ENCODE results near the gene SEC24B.

The SEC24B gene

GRCh38 chr4:109424093-109424841 is 9.3 kb upstream of the SEC24B start:
- no peak overlapping the region for H2AFZ ChIP-seq (ENCODE audit: low read depth, low read length)
- H3K9me3 ChIP-seq (ENCODE audit: insufficient read depth, low read length, severe bottlenecking): no peaks in the 10 kb centered on the region
- H3K79me2 ChIP-seq (ENCODE audit: insufficient read depth, low read length): no peaks in the 10 kb centered on the region
- no peaks in the 10 kb centered on the region for H3K4me1 ChIP-seq (ENCODE audit: insufficient read depth, low read length)
- TF ChIP-seq EZH2 (IDR thresholded peaks at IDR 0.05; ENCODE audit: borderline replicate concordance, low read depth, low read length, severe bottlenecking) (no peak), CTCF (IDR thresholded peaks at IDR 0.05; ENCODE audit: borderline replicate concordance, extremely low read depth, low read length, poor library complexity, severe bottlenecking) (no peak)
- no peak overlapping the region for H3K4me2 ChIP-seq (ENCODE audit: insufficient read depth, low read length)
- DNase-seq (no peak), ATAC-seq (ENCODE audit: insufficient read depth, low read depth) (no peak)
- H3K9ac ChIP-seq (ENCODE audit: low read depth, low read length): no peak overlapping the region
- H3K4me3 ChIP-seq (ENCODE audit: low read depth in 1 of 2, low read length in 2 of 2): no peak overlapping the region
- H4K20me1 ChIP-seq (ENCODE audit: insufficient read depth, low read length): no peaks in the 10 kb centered on the region
- no peak overlapping the region for H3K27ac ChIP-seq (ENCODE audit: low read length)
- no peaks in the 10 kb centered on the region for H3K27me3 ChIP-seq (ENCODE audit: insufficient read depth, low read length, poor library complexity)
- H3K36me3 ChIP-seq (ENCODE audit: insufficient read depth, low read length): no peaks in the 10 kb centered on the region

GRCh38 chr4:109425405-109425804 is 8.2 kb upstream of the SEC24B start:
- Histone ChIP-seq H3K4me1 (ENCODE audit: insufficient read depth, low read length) (no peaks in the 10 kb centered on the region), H3K4me2 (ENCODE audit: insufficient read depth, low read length) (no peak overlapping the region), H4K20me1 (ENCODE audit: insufficient read depth, low read length) (no peaks in the 10 kb centered on the region), H2AFZ (ENCODE audit: low read depth, low read length) (no peak overlapping the region), H3K4me3 (ENCODE audit: low read depth in 1 of 2, low read length in 2 of 2) (no peak overlapping the region), H3K79me2 (ENCODE audit: insufficient read depth, low read length) (no peaks in the 10 kb centered on the region), H3K27ac (ENCODE audit: low read length) (no peak overlapping the region), H3K9me3 (ENCODE audit: insufficient read depth, low read length, severe bottlenecking) (no peaks in the 10 kb centered on the region), H3K36me3 (ENCODE audit: insufficient read depth, low read length) (no peaks in the 10 kb centered on the region), H3K9ac (ENCODE audit: low read depth, low read length) (no peak overlapping the region), H3K27me3 (ENCODE audit: insufficient read depth, low read length, poor library complexity) (no peaks in the 10 kb centered on the region)
- ATAC-seq (ENCODE audit: insufficient read depth, low read depth) (no peak), DNase-seq (no peak)
- TF ChIP-seq CTCF (IDR thresholded peaks at IDR 0.05; ENCODE audit: borderline replicate concordance, extremely low read depth, low read length, poor library complexity, severe bottlenecking): no peak
- TF ChIP-seq EZH2 (IDR thresholded peaks at IDR 0.05; ENCODE audit: borderline replicate concordance, low read depth, low read length, severe bottlenecking): no peak

GRCh38 chr4:109429545-109429944 is 4.1 kb upstream of the SEC24B start:
- peaks cover 5% of the 10 kb centered on the region; the same call in 1 of the 2 replicates for H4K20me1 ChIP-seq (ENCODE audit: insufficient read depth, low read length)
- H3K79me2 ChIP-seq (ENCODE audit: insufficient read depth, low read length): peaks cover 20% of the 10 kb centered on the region
- no peak overlapping the region for H3K4me2 ChIP-seq (ENCODE audit: insufficient read depth, low read length)
- no peak for TF ChIP-seq EZH2 (IDR thresholded peaks at IDR 0.05; ENCODE audit: borderline replicate concordance, low read depth, low read length, severe bottlenecking)
- no peak for TF ChIP-seq CTCF (IDR thresholded peaks at IDR 0.05; ENCODE audit: borderline replicate concordance, extremely low read depth, low read length, poor library complexity, severe bottlenecking)
- peaks cover 12% of the 10 kb centered on the region for H3K4me1 ChIP-seq (ENCODE audit: insufficient read depth, low read length)
- H3K4me3 ChIP-seq (ENCODE audit: low read depth in 1 of 2, low read length in 2 of 2): no peak overlapping the region
- H3K36me3 ChIP-seq (ENCODE audit: insufficient read depth, low read length): peaks cover 4% of the 10 kb centered on the region; the same call in 1 of the 2 replicates
- no peaks in the 10 kb centered on the region for H3K9me3 ChIP-seq (ENCODE audit: insufficient read depth, low read length, severe bottlenecking)
- ATAC-seq (ENCODE audit: insufficient read depth, low read depth) (no peak), DNase-seq (no peak)
- no peak overlapping the region for H3K9ac ChIP-seq (ENCODE audit: low read depth, low read length)
- no peak overlapping the region for H3K27ac ChIP-seq (ENCODE audit: low read length)
- no peaks in the 10 kb centered on the region for H3K27me3 ChIP-seq (ENCODE audit: insufficient read depth, low read length, poor library complexity)
- H2AFZ ChIP-seq (ENCODE audit: low read depth, low read length): no peak overlapping the region

Measured in DND-41 (cell line).